CD8-positive, alpha-beta memory T cell (primary cell): ENCODE measurements around the gene WBP4. TPM values are rescaled to one million over a fixed set of nuclear protein-coding genes. Genes with fewer than 3 reads are reported as not detected.
"Not testable (repeated sequence)": the region's sequence is repeated elsewhere in the genome, so short reads cannot be mapped to it uniquely, and the experiment has no call there.

ENCODE experiments used
- CTCF ChIA-PET: fragments of 350-600 bp; sonication (Branson Sonifier 250); formaldehyde crosslinking; loops from one replicate; lab custom pipeline; 2021; ENCODE audit warnings: antibody characterized with exemption; lab: Charles Lee
- POLR2A ChIA-PET: fragments of 350-600 bp; sonication (Branson Sonifier 250); formaldehyde crosslinking; loops from one replicate; lab custom pipeline; 2021; ENCODE audit warnings: antibody characterized with exemption; lab: Charles Lee
- DNase-seq, 5 donors: peaks; one replicate each; pipeline versions ENCODE4 v3.0.0 to v3.0.0-alpha.2; 2020 to 2022; ENCODE audit warnings: mixed read lengths in 1 of 5
- H3K27ac ChIP-seq: one replicate; pipeline ENCODE4 v1.7.0; 2013; ENCODE audit warnings: low read depth, mild to moderate bottlenecking, low read length, moderate library complexity
- H3K27me3 ChIP-seq: 2 replicates; pipeline ENCODE4 v1.7.0; 2013; ENCODE audit warnings: low read length, mild to moderate bottlenecking; ENCODE audit not compliant: insufficient read depth, poor library complexity, severe bottlenecking
- H3K36me3 ChIP-seq: 2 replicates; pipeline ENCODE4 v1.7.0; 2013; ENCODE audit warnings: mild to moderate bottlenecking, low read length, moderate library complexity; ENCODE audit not compliant: insufficient read depth
- H3K4me1 ChIP-seq: 2 replicates; pipeline ENCODE4 v1.7.0; 2013; ENCODE audit warnings: mild to moderate bottlenecking, low read length, moderate library complexity; ENCODE audit not compliant: insufficient read depth
- H3K4me3 ChIP-seq: 2 replicates; pipeline ENCODE4 v1.7.0; 2013; ENCODE audit warnings: mild to moderate bottlenecking, low read length
- H3K9me3 ChIP-seq: 2 replicates; pipeline ENCODE4 v1.7.0; 2013; ENCODE audit warnings: mild to moderate bottlenecking, low read length
- H3K27ac Mint-ChIP-seq, 8 donors: one replicate each; pipeline ENCODE4 v1.8.0; 2020 to 2021; ENCODE audit warnings: mixed read lengths in 8 of 8, mild to moderate bottlenecking in 6 of 8, inconsistent platforms in 3 of 8, moderate library complexity in 3 of 8
- H3K27me3 Mint-ChIP-seq, 2 donors: one replicate each; pipeline ENCODE4 v1.8.0; 2020 to 2021; ENCODE audit warnings: mixed read lengths in 2 of 2, mild to moderate bottlenecking in 1 of 2, moderate library complexity in 1 of 2
- H3K36me3 Mint-ChIP-seq, 3 donors: one replicate each; pipeline ENCODE4 v1.8.0; 2020 to 2021; ENCODE audit warnings: mixed read lengths in 3 of 3, inconsistent platforms in 1 of 3, mild to moderate bottlenecking in 1 of 3
- H3K4me1 Mint-ChIP-seq, 3 donors: one replicate each; pipeline ENCODE4 v1.8.0; 2020 to 2021; ENCODE audit warnings: mixed read lengths in 3 of 3, inconsistent platforms in 1 of 3, mild to moderate bottlenecking in 1 of 3
- H3K4me3 Mint-ChIP-seq, 7 donors: one replicate each; pipeline ENCODE4 v1.8.0; 2020 to 2021; ENCODE audit warnings: mixed read lengths in 7 of 7, mild to moderate bottlenecking in 6 of 7, moderate library complexity in 4 of 7, inconsistent platforms in 2 of 7
- H3K9me3 Mint-ChIP-seq, 5 donors: one replicate each; pipeline ENCODE4 v1.8.0; 2020 to 2022; ENCODE audit warnings: mixed read lengths in 5 of 5, mild to moderate bottlenecking in 3 of 5, moderate library complexity in 2 of 5, inconsistent platforms in 1 of 5
- polyA plus RNA-seq: library from polyadenylated mRNA; unstranded; fragments of 300-500 nt; fragmentation: Illumina TruSeq; gene quantifications from one replicate; pipeline ENCODE4 v1.2.3, GENCODE V29; 2021
- total RNA-seq, 2 experiments: library from RNA; stranded (reverse); gene quantifications; one replicate each; pipeline ENCODE4 v1.2.3, GENCODE V29; 2021

WBP4 gene
- total and polyA plus RNA-seq, 3 experiments from 2014 or later = 4.7 to 15.8 (median 15.5) TPM

GRCh38 chr13:41095681-41096080 lies 34.4 kb downstream of the WBP4 start:
- DNase-seq, H3K4me1 Mint-ChIP-seq, POLR2A ChIA-PET, H3K9me3 ChIP-seq, H3K4me3 Mint-ChIP-seq, H3K36me3 ChIP-seq, H3K4me1 ChIP-seq, CTCF ChIA-PET, H3K4me3 ChIP-seq, H3K27ac ChIP-seq, H3K27ac Mint-ChIP-seq, H3K36me3 Mint-ChIP-seq, H3K27me3 Mint-ChIP-seq, H3K9me3 Mint-ChIP-seq, H3K27me3 ChIP-seq: not testable (repeated sequence)

GRCh38 chr13:41098761-41099160 lies 37.5 kb downstream of the WBP4 start:
- no peak overlapping the region for H3K4me3 ChIP-seq
- H3K27ac ChIP-seq = no peak overlapping the region
- no peak for DNase-seq
- no peaks in the 10 kb centered on the region for H3K27me3 ChIP-seq
- Mint-ChIP-seq H3K4me1 (no peaks in the 10 kb centered on the region), H3K9me3 (no peaks in the 10 kb centered on the region), H3K27ac (no peak overlapping the region), H3K36me3 (no peaks in the 10 kb centered on the region), H3K27me3 (peaks cover 0 to 5% of the 10 kb centered on the region in 2 donors), H3K4me3 (no peak overlapping the region)
- H3K9me3 ChIP-seq = no peaks in the 10 kb centered on the region
- POLR2A ChIA-PET = no interaction called here
- CTCF ChIA-PET = interaction anchor here (0.5 kb wide), 1 partner anchor 323 kb away, joined by 3 read pairs; no protein-coding TSS in a partner anchor
- H3K36me3 ChIP-seq = no peaks in the 10 kb centered on the region
- no peaks in the 10 kb centered on the region for H3K4me1 ChIP-seq

- Mint-ChIP-seq H3K27me3 (peaks cover 0 to 5% of the 10 kb centered on the region in 2 donors), H3K4me1 (no peaks in the 10 kb centered on the region), H3K4me3 (no peak overlapping the region), H3K27ac (no peak overlapping the region), H3K9me3 (no peaks in the 10 kb centered on the region), H3K36me3 (no peaks in the 10 kb centered on the region)
- Histone ChIP-seq H3K4me1 (no peaks in the 10 kb centered on the region), H3K27ac (no peak overlapping the region), H3K9me3 (no peaks in the 10 kb centered on the region), H3K36me3 (no peaks in the 10 kb centered on the region), H3K4me3 (no peak overlapping the region), H3K27me3 (no peaks in the 10 kb centered on the region)
- CTCF ChIA-PET = no interaction called here
- DNase-seq = no peak
- POLR2A ChIA-PET = no interaction called here
Measured at GRCh38 chr13:41099986-41100385, 38.7 kb downstream of the WBP4 start.

- H3K9me3 ChIP-seq = no peaks in the 10 kb centered on the region
- POLR2A ChIA-PET = no interaction called here
- Mint-ChIP-seq H3K4me3 (no peak overlapping the region), H3K36me3 (no peaks in the 10 kb centered on the region), H3K4me1 (no peaks in the 10 kb centered on the region), H3K27ac (no peak overlapping the region), H3K9me3 (no peaks in the 10 kb centered on the region), H3K27me3 (no peaks in the 10 kb centered on the region)
- no peaks in the 10 kb centered on the region for H3K27me3 ChIP-seq
- H3K4me3 ChIP-seq = no peak overlapping the region
- no peaks in the 10 kb centered on the region for H3K36me3 ChIP-seq
- no peak overlapping the region for H3K27ac ChIP-seq
- CTCF ChIA-PET = no interaction called here
- no peak for DNase-seq
- H3K4me1 ChIP-seq = no peaks in the 10 kb centered on the region
Measured at GRCh38 chr13:41107104-41107571, 45.8 kb downstream of the WBP4 start.

- Mint-ChIP-seq H3K27ac (no peak overlapping the region), H3K36me3 (no peaks in the 10 kb centered on the region), H3K27me3 (no peaks in the 10 kb centered on the region), H3K9me3 (no peaks in the 10 kb centered on the region), H3K4me3 (no peak overlapping the region), H3K4me1 (no peaks in the 10 kb centered on the region)
- no peaks in the 10 kb centered on the region for H3K9me3 ChIP-seq
- no peak overlapping the region for H3K27ac ChIP-seq
- no peak overlapping the region for H3K4me3 ChIP-seq
- H3K36me3 ChIP-seq = no peaks in the 10 kb centered on the region
- H3K27me3 ChIP-seq = no peaks in the 10 kb centered on the region
- POLR2A ChIA-PET = no interaction called here
- no peak for DNase-seq
- H3K4me1 ChIP-seq = no peaks in the 10 kb centered on the region
- CTCF ChIA-PET = no interaction called here
Measured at GRCh38 chr13:41107584-41108014, 46.3 kb downstream of the WBP4 start.

GRCh38 chr13:41111454-41111853 lies 50.1 kb downstream of the WBP4 start:
- CTCF ChIA-PET = no interaction called here
- no peak for DNase-seq

GRCh38 chr13:41117869-41118268 lies 56.6 kb downstream of the WBP4 start:
- Histone ChIP-seq H3K4me1 (no peaks in the 10 kb centered on the region), H3K27me3 (no peaks in the 10 kb centered on the region), H3K4me3 (no peak overlapping the region), H3K27ac (no peak overlapping the region), H3K9me3 (no peaks in the 10 kb centered on the region), H3K36me3 (no peaks in the 10 kb centered on the region)
- H3K27ac Mint-ChIP-seq = peak overlapping the region in 1 of 8 donors; percentile 21
- ChIA-PET POLR2A (no interaction called here), CTCF (interaction anchor here (1.1 kb wide), 1 partner anchor 12 kb away, joined by 5 read pairs; no protein-coding TSS in a partner anchor)
- no peaks in the 10 kb centered on the region for H3K36me3 Mint-ChIP-seq
- H3K4me3 Mint-ChIP-seq = no peak overlapping the region
- H3K27me3 Mint-ChIP-seq = no peaks in the 10 kb centered on the region
- H3K9me3 Mint-ChIP-seq = no peaks in the 10 kb centered on the region
- peaks cover 2 to 5% (median 5%) of the 10 kb centered on the region in 3 donors for H3K4me1 Mint-ChIP-seq
- no peak for DNase-seq

More at GRCh38 chr13:41111454-41111853, 50.1 kb downstream of the WBP4 start:
- Histone ChIP-seq H3K4me1 (no peaks in the 10 kb centered on the region), H3K27me3 (no peaks in the 10 kb centered on the region), H3K4me3 (no peak overlapping the region), H3K36me3 (no peaks in the 10 kb centered on the region), H3K27ac (no peak overlapping the region), H3K9me3 (no peaks in the 10 kb centered on the region)
- no peaks in the 10 kb centered on the region for H3K36me3 Mint-ChIP-seq
- no peaks in the 10 kb centered on the region for H3K9me3 Mint-ChIP-seq
- H3K4me3 Mint-ChIP-seq = no peak overlapping the region
- POLR2A ChIA-PET = no interaction called here
- H3K27ac Mint-ChIP-seq = no peak overlapping the region
- no peaks in the 10 kb centered on the region for H3K27me3 Mint-ChIP-seq
- no peaks in the 10 kb centered on the region for H3K4me1 Mint-ChIP-seq

- peaks cover 0 to 20% (median 5%) of the 10 kb centered on the region in 3 donors for H3K36me3 Mint-ChIP-seq
- CTCF ChIA-PET = no interaction called here
- Histone ChIP-seq H3K36me3 (no peaks in the 10 kb centered on the region), H3K4me3 (no peak overlapping the region), H3K27me3 (no peaks in the 10 kb centered on the region), H3K9me3 (no peaks in the 10 kb centered on the region), H3K27ac (no peak overlapping the region), H3K4me1 (no peaks in the 10 kb centered on the region)
- H3K4me1 Mint-ChIP-seq = peaks cover 2 to 20% (median 13%) of the 10 kb centered on the region in 3 donors
- DNase-seq = peak in 2 of 5 donors; percentile 9 to 21
- H3K4me3 Mint-ChIP-seq = no peak overlapping the region
- peak overlapping the region in 2 of 8 donors; percentile 21 to 32 for H3K27ac Mint-ChIP-seq
- H3K9me3 Mint-ChIP-seq = no peaks in the 10 kb centered on the region
- H3K27me3 Mint-ChIP-seq = no peaks in the 10 kb centered on the region
- POLR2A ChIA-PET = no interaction called here
Measured at GRCh38 chr13:41122838-41123237, 61.5 kb downstream of the WBP4 start.
